ENCODE results near the gene NEUROD4.
"Not testable (repeated sequence)": the region's sequence is repeated elsewhere in the genome, so short reads cannot be mapped to it uniquely, and the experiment has no call there.

Gene NEUROD4, protein sequence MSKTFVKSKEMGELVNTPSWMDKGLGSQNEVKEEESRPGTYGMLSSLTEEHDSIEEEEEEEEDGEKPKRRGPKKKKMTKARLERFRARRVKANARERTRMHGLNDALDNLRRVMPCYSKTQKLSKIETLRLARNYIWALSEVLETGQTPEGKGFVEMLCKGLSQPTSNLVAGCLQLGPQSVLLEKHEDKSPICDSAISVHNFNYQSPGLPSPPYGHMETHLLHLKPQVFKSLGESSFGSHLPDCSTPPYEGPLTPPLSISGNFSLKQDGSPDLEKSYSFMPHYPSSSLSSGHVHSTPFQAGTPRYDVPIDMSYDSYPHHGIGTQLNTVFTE

GRCh38 chr12:55019784-55020183, at the start of gene NEUROD4:
TSS of gene NEUROD4 (plus strand) at chr12:55019974. CDS start at chr12:55026440, 6,466 bp downstream.
- H3K36me3 Mint-ChIP-seq: peaks cover 3% of the 10 kb centered on the region
- peaks cover 27% of the 10 kb centered on the region for H3K27me3 Mint-ChIP-seq
- no peak within 1 kb of the TSS for H3K4me3 Mint-ChIP-seq
- H3K4me1 Mint-ChIP-seq (ENCODE audit: low read depth): peaks cover 8% of the 10 kb centered on the region
- H3K27ac Mint-ChIP-seq: no peak within 1 kb of the TSS
- H3K9me3 Mint-ChIP-seq (ENCODE audit: low read depth): no peaks in the 10 kb centered on the region

DNA sequence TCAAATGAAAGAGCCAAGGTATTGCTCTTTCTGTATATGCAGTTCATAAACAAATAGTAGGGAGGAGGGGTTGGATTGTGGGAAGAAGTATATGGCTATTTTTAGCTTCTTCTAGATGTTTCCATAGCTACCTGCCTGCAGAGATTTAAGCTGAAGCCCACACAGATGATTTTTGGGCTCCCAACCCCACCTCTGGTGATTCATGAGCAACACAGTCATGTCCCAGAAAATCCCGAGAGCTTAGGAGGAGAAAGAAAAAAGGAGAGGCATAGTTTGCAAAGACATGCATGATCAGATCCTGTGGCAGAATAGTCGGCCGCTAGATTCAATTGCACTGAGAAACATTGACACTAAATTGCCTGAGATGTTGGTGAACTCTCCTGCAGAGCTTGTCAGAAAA, 49.0 kb upstream of the NEUROD4 start:
- no peaks in the 10 kb centered on the region for H3K9me3 Mint-ChIP-seq (ENCODE audit: low read depth)
- no peaks in the 10 kb centered on the region for H3K27me3 Mint-ChIP-seq
- H3K4me1 Mint-ChIP-seq (ENCODE audit: low read depth): peaks cover 91% of the 10 kb centered on the region
- H3K4me3 Mint-ChIP-seq: peak overlapping the region; percentile 30
- H3K36me3 Mint-ChIP-seq: peaks cover 40% of the 10 kb centered on the region
- H3K27ac Mint-ChIP-seq: peak overlapping the region; percentile 83

- no peaks in the 10 kb centered on the region for H3K27me3 Mint-ChIP-seq
Measured at GRCh38 chr12:54973556-54973955, 46.2 kb upstream of the NEUROD4 start.

GRCh38 chr12:54974279-54974678, 45.5 kb upstream of the NEUROD4 start:
- Mint-ChIP-seq H3K36me3 (peaks cover 48% of the 10 kb centered on the region), H3K27me3 (no peaks in the 10 kb centered on the region), H3K9me3 (ENCODE audit: low read depth) (no peaks in the 10 kb centered on the region), H3K4me1 (ENCODE audit: low read depth) (peaks cover 95% of the 10 kb centered on the region), H3K4me3 (peak overlapping the region; percentile 59), H3K27ac (peak overlapping the region; percentile 84)

More at GRCh38 chr12:54973556-54973955, 46.2 kb upstream of the NEUROD4 start:
- Mint-ChIP-seq H3K9me3 (ENCODE audit: low read depth) (no peaks in the 10 kb centered on the region), H3K4me3 (peak overlapping the region; percentile 48), H3K27ac (peak overlapping the region; percentile 84), H3K4me1 (ENCODE audit: low read depth) (peaks cover 91% of the 10 kb centered on the region), H3K36me3 (peaks cover 42% of the 10 kb centered on the region)

- H3K4me1 Mint-ChIP-seq (ENCODE audit: low read depth): peaks cover 98% of the 10 kb centered on the region
Measured at GRCh38 chr12:54975272-54975671, 44.5 kb upstream of the NEUROD4 start.

GRCh38 chr12:54975875-54976274, 43.9 kb upstream of the NEUROD4 start:
- peaks cover 56% of the 10 kb centered on the region for H3K36me3 Mint-ChIP-seq
- peaks cover 95% of the 10 kb centered on the region for H3K4me1 Mint-ChIP-seq (ENCODE audit: low read depth)
- H3K9me3 Mint-ChIP-seq (ENCODE audit: low read depth): no peaks in the 10 kb centered on the region
- peak overlapping the region; percentile 94 for H3K4me3 Mint-ChIP-seq
- H3K27me3 Mint-ChIP-seq: no peaks in the 10 kb centered on the region
- peak overlapping the region; percentile 99 for H3K27ac Mint-ChIP-seq

More at GRCh38 chr12:54975272-54975671, 44.5 kb upstream of the NEUROD4 start:
- peaks cover 54% of the 10 kb centered on the region for H3K36me3 Mint-ChIP-seq
- H3K27me3 Mint-ChIP-seq: no peaks in the 10 kb centered on the region
- no peaks in the 10 kb centered on the region for H3K9me3 Mint-ChIP-seq (ENCODE audit: low read depth)
- peak overlapping the region; percentile 84 for H3K27ac Mint-ChIP-seq
- peak overlapping the region; percentile 57 for H3K4me3 Mint-ChIP-seq

GRCh38 chr12:54977155-54977554, 42.6 kb upstream of the NEUROD4 start:
- Mint-ChIP-seq H3K27ac (peak overlapping the region; percentile 99), H3K36me3 (peaks cover 57% of the 10 kb centered on the region)

DNA sequence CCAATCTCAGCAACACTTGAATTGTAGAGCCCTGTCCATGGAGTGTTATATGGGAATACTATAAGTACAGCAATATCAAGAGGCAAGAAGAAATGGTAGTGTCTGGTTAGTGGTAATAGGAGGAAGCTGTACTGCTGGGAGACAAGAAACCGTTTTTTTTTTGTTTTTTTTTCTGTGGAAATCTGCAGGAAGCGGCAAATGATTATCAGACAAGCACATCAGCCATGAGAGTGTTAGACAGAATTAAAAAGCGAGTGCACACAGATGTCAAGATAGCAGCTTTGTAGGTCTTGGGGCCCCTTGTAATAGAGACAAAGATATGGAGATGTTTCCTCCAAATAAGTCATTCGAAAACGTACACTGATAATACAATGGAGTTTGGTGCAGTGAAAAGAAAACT, 41.9 kb upstream of the NEUROD4 start:
- peak overlapping the region; percentile 94 for H3K4me3 Mint-ChIP-seq
- H3K27ac Mint-ChIP-seq: peak overlapping the region; percentile 99
- H3K27me3 Mint-ChIP-seq: no peaks in the 10 kb centered on the region
- peaks cover 58% of the 10 kb centered on the region for H3K36me3 Mint-ChIP-seq
- no peaks in the 10 kb centered on the region for H3K9me3 Mint-ChIP-seq (ENCODE audit: low read depth)
- H3K4me1 Mint-ChIP-seq (ENCODE audit: low read depth): peaks cover 93% of the 10 kb centered on the region

More at GRCh38 chr12:54977155-54977554, 42.6 kb upstream of the NEUROD4 start:
- H3K9me3 Mint-ChIP-seq (ENCODE audit: low read depth): no peaks in the 10 kb centered on the region
- peaks cover 93% of the 10 kb centered on the region for H3K4me1 Mint-ChIP-seq (ENCODE audit: low read depth)
- peak overlapping the region; percentile 94 for H3K4me3 Mint-ChIP-seq
- no peaks in the 10 kb centered on the region for H3K27me3 Mint-ChIP-seq

DNA sequence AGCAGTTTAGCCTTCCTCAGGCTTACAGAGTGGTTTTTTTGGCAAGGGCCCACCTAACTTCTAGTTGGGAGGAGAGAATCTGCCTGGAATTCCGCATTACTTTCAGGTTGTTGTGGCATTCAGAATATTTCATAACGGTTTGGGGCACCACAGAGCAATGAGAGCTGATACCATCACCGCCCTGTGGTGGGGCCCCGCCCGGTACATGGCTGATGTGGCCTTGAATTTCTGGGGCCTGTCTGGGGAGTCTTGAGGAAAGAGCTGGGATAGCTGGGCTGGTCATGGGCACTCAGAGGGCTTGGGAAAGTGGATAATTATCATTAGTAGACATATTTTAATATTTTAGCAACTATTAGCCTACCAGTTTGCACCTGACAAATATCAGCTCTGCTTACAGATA, 39.4 kb upstream of the NEUROD4 start:
- H3K27me3 Mint-ChIP-seq: no peaks in the 10 kb centered on the region
- peak overlapping the region; percentile 94 for H3K4me3 Mint-ChIP-seq
- no peaks in the 10 kb centered on the region for H3K9me3 Mint-ChIP-seq (ENCODE audit: low read depth)
- H3K27ac Mint-ChIP-seq: peak overlapping the region; percentile 99
- H3K4me1 Mint-ChIP-seq (ENCODE audit: low read depth): peaks cover 82% of the 10 kb centered on the region
- H3K36me3 Mint-ChIP-seq: peaks cover 59% of the 10 kb centered on the region

- H3K36me3 Mint-ChIP-seq: peaks cover 56% of the 10 kb centered on the region
- H3K4me3 Mint-ChIP-seq: peak overlapping the region; percentile 94
Measured at GRCh38 chr12:54981796-54982195, 38.0 kb upstream of the NEUROD4 start.

GRCh38 chr12:54983536-54984101, 36.2 kb upstream of the NEUROD4 start:
- Mint-ChIP-seq H3K27me3 (no peaks in the 10 kb centered on the region), H3K36me3 (peaks cover 46% of the 10 kb centered on the region), H3K27ac (peak overlapping the region; percentile 99), H3K4me1 (ENCODE audit: low read depth) (peaks cover 81% of the 10 kb centered on the region), H3K9me3 (ENCODE audit: low read depth) (peaks cover 3% of the 10 kb centered on the region), H3K4me3 (peak overlapping the region; percentile 94)

More at GRCh38 chr12:54981796-54982195, 38.0 kb upstream of the NEUROD4 start:
- Mint-ChIP-seq H3K4me1 (ENCODE audit: low read depth) (peaks cover 83% of the 10 kb centered on the region), H3K9me3 (ENCODE audit: low read depth) (no peaks in the 10 kb centered on the region), H3K27me3 (no peaks in the 10 kb centered on the region), H3K27ac (peak overlapping the region; percentile 99)

DNA sequence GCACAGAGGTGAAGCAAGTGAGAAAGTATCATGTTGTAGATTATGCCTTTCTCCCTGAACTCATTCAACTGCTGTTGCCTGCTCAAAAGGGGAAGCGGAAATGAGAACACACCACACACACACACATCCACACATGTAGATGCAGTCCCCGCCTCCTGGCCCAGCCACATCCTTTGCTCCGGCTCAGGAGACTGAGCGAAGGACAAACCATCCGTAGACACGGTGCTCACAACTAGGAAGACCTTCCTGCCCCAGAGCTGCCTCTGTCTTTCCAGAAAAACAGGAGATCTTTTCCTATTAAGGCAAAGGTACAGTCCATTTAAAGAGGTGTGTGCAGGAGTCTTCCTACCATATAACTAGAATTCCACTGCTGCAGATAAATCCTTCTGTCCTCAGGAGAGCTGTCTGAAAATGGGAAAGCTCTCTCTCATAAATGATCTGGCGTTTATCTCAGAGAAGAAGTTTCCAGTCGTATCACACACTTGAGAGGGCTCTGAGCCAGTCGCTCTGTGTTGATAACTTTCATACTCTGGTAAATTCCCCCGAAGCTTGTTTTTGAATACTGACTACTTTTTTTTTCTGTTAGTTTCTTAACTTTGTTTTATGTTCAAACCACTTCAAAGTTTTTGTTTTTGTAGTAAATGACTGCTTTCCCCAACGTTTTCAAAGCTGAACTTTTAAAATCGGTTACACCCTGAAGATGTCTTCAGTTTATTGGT, 35.0 kb upstream of the NEUROD4 start, which contains the start of gene TESPA1:
Gene TESPA1 (minus strand): TSS at position 105 of the 719 bp plus-strand sequence. CDS start 10,200 bp downstream, outside the sequence.
- peaks cover 3% of the 10 kb centered on the region for H3K9me3 Mint-ChIP-seq (ENCODE audit: low read depth)
- H3K4me3 Mint-ChIP-seq: peak within 1 kb of the TSS; percentile 94

GRCh38 chr12:54986773-54987172, 33.0 kb upstream of the NEUROD4 start:
- H3K27ac Mint-ChIP-seq: peak overlapping the region; percentile 99
- H3K4me3 Mint-ChIP-seq: peak overlapping the region; percentile 75
- peaks cover 24% of the 10 kb centered on the region for H3K36me3 Mint-ChIP-seq
- H3K9me3 Mint-ChIP-seq (ENCODE audit: low read depth); H3K27me3 Mint-ChIP-seq: not testable (repeated sequence)
- peaks cover 85% of the 10 kb centered on the region for H3K4me1 Mint-ChIP-seq (ENCODE audit: low read depth)

More for the DNA sequence above, 35.0 kb upstream of the NEUROD4 start, which contains the start of gene TESPA1:
- no peaks in the 10 kb centered on the region for H3K27me3 Mint-ChIP-seq
- peaks cover 37% of the 10 kb centered on the region for H3K36me3 Mint-ChIP-seq
- H3K4me1 Mint-ChIP-seq (ENCODE audit: low read depth): peaks cover 78% of the 10 kb centered on the region
- peak within 1 kb of the TSS; percentile 99 for H3K27ac Mint-ChIP-seq

GRCh38 chr12:54987611-54988231, 32.1 kb upstream of the NEUROD4 start:
- Mint-ChIP-seq H3K4me1 (ENCODE audit: low read depth) (peaks cover 83% of the 10 kb centered on the region), H3K27ac (peak overlapping the region; percentile 97), H3K9me3 (ENCODE audit: low read depth) (peaks cover 3% of the 10 kb centered on the region), H3K36me3 (peaks cover 16% of the 10 kb centered on the region), H3K4me3 (peak overlapping the region; percentile 62), H3K27me3 (no peaks in the 10 kb centered on the region)
